NCI-H446 (cell line): ENCODE measurements around the gene COL20A1.

Experiments
- DNase-seq, 2 experiments: peaks; one replicate each; lab custom pipeline; 2025; lab: John Stamatoyannopoulos, UW

COL20A1 gene

DNA sequence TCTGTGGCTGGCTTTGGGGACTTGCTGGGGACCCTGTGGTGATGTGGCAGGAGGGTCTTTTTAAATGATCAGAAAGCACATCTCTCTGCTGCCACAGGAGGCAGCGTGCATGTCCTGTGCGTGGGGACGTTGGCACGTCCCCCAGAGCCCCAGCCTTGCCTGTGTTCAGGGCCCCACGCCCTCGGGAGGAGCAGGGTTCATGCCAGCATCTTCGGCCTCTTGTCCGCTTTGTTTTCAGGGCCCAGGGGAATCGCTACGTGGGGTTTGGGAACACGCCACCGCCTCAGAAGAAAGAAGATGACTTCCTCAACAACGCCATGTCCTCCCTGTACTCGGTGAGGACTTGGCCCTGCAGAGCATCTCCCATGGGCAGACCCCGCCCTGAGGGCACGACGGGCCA, 14.3 kb upstream of the COL20A1 start:
- no peak for DNase-seq

DNA sequence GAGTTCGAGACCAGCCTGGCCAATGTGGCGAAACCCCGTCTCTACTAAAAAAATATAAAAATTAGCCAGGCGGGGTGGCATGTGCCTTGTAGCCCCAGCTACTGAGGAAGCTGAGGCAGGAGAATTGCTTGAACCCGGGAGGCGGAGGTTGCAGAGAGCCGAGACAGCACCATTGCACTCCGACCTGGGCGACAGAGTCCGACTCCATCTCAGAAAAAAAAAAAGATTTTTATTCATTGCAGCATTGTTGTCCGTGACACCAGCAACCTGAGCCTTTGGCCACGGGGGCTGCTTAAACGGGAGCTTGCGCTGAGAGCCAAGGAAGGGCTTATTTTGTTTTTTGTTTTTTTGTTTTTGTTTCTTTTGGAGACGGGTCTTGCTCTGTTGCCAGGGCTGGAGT, 13.1 kb upstream of the COL20A1 start:
- DNase-seq: no peak

DNA sequence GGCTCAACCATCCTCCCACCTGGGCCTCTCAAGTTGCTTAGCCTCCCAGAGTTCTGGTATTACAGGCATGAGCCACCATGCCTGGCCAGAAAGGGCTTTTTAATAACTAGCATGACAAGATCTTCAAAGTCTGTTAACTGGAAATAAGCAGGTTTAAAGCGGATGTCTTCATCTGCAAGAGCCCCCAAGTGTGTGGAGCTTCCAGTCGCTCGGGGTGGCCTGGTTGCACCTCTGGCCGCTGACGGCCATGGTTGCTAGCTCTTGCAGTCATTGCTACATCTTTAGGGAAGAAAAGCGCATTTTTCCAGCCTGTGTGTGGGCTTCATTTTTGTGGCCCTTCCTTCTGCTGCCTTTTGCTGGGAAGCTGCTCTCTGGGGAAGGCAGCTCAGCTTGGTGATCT, 12.6 kb upstream of the COL20A1 start:
- no peak for DNase-seq

DNA sequence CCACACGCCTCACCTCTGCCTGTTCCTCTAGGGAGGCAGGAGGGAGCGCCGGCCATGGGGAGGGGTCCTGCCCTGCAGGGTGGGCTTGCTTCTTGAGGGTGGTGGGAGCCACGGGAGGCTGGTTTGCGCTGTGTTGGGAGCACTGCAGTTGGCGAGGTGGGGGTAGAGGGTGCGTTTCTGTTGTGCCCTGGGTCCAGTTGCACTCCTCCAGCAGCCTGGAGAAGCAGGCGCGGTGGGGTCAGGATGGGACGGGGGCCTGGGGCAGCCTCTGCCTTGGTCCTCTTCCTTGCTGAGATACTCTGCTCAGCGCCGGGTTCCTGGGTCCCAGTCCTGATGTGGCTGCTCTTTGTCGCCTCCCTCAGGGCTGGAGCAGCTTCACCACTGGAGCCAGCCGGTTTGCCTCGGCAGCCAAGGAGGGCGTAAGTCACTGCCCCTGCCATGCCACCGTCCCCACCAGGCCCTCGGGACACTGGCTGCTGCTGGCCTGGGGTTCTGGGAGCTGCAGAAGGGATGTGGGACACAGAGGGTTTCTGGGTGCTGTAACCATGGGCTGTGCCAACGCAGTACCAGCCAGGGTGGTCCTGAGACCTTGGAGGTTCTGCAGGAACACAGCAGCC, 11.9 kb upstream of the COL20A1 start:
- DNase-seq: no peak

DNA sequence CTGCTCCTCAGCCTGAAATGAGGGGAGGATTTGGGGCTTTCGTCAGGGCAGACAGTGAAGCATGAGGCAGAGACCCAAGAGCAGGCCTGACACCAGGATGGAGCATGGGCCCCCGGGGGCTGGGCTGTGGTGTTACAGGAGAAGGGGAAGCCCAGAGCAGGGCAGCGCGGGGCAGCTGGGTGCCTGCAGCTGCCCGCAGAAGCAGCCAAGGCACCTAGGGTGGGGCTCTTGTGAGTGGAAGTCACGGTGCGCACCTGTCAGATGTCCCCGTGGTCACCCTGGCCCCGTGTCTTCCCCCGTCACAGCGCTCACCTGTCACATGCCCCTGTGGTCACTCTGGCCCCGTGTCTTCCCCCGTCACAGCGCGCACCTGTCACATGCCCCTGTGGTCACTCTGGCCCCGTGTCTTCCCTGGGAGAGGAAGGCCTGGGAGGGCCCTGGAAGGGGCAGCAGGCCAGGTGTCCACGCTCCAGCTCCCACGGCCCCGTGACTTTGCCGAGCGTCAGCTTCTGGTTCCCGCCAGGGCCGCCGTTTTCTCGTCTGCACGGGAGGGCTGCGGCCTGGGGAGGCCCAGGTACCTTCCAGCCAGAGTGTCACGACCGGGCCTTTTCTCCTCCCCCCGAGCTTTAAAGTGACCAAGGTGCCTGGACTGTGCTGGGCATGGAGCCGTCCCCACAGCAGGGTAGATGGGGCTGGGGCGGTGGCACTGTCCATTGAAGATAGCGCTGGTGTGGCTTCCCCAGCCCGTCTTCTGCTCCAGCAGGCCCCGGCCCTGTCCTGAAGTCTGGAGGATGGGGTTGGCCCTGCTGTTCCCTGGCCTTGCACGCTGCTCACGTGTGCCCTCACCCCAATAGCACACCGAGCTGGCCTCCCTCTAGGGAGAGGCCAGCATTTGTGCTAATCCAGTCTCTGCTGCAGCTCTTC, 11.0 kb upstream of the COL20A1 start:
- DNase-seq: no peak

DNA sequence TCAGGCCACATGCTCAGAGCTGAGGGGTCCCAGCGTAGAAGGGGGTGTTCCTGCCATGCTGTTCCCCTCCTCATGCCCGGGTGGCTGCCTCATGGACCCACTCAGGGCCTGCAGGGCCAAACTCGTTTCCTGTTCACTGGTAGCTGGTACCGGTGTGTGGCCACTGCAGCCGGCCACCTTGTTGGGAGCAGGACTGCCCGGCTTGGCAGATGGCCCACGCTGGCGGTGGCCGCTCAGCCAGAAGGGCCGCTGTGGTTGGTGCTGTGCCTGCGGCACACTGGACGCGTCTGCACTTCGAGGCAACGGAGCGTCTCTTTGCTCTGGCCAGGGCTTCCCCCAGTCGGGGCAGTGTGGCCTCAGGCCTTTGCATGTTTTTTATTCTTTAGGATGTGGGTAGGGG, 10.0 kb upstream of the COL20A1 start:
- no peak for DNase-seq

DNA sequence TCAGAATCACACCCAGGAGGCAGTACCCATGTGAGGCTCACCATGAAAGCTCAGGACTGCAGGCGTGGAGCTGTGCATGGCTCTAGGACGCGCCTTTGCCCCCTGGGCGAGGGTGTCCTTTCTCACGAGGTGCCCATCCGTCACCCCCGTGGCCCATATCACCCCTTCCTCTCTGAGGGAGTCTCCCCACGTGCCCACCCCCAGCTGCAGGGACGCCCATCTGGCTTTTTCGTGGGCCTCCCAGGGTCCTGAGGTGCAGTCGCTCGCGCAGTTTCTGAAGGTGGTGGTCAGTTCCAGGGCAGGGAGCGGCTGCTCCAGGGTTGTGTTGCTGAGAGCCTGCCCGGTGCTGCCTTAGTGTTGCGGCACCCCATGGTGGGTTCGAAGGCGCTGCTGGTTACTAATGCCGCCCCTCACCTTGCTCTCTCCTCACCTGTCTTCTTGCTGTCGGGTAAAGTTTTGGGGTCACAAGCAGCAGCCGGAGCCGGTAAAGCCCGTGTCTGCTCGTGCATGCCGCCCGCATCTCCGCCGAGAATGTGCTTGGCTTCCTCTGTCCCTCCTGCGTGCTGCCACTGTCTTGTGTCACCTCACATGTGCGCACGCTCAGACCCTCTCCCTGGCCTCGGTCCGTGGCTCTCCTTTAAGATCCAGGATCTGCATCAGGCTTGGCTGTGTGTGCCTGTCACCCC, 9.4 kb upstream of the COL20A1 start:
- no peak for DNase-seq

DNA sequence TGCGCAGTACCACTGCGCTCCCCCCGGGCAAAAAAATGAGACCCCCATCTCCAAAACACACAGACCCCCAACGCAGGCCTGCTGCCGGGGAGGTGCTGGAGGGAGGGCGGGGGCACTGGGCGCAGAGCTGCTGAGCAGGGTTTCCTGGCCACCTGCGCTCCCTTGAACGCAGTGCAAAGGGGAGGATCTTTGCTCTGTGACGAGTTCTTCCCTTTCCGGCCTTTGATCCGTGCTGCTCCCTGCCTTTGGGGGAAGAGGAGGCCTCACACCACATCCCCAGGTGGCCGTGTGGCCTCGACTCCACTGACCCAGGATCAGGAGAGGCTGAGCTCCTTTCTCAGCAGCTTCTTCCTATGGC, 8.9 kb upstream of the COL20A1 start:
- DNase-seq: no peak

DNA sequence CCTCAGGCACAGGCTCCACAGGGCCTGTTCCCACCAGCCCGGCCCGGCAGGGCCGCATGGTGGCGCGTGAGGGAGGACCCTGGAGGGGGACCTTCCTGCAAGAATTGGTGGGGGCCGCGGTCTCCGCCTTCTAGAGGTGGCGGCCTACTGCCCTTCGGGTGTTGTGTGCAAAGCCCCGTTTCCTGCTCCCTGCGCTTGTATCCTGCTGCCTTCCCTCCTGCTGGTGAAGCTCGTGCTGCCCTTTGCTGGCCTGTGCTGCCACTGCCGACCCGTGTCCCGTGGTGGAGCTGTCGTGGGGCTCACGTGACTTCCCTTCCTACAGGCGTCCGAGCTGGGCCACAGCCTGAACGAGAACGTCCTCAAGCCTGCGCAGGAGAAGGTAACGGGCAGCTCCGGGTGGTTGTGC, 8.4 kb upstream of the COL20A1 start:
- DNase-seq: no peak

DNA sequence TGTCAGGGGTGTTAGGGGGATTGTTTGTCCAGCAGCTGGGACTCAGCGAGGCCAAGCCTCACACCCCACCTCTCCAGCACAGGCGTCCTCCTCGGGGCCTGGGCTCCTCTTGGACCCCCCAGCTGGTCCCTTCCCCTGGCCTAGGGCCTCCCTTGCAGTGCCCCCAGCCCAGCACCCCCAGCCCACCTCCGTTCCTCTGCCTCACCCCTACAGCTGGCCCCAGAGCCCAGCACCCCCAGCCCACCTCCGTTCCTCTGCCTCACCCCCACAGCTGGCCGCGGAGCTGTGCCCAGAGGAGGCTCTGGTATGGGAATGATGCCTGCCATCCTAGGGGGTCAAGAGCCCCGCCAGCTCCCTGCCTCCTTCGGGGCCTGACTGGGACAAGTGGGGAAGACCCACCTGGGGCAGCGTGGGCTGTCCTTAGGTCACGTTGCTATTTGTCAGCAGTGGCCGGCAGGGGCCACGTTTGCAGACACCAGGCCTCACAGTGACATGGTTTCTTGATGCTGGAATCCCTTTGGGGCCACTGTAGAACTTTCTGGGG, 7.9 kb upstream of the COL20A1 start:
- no peak for DNase-seq

DNA sequence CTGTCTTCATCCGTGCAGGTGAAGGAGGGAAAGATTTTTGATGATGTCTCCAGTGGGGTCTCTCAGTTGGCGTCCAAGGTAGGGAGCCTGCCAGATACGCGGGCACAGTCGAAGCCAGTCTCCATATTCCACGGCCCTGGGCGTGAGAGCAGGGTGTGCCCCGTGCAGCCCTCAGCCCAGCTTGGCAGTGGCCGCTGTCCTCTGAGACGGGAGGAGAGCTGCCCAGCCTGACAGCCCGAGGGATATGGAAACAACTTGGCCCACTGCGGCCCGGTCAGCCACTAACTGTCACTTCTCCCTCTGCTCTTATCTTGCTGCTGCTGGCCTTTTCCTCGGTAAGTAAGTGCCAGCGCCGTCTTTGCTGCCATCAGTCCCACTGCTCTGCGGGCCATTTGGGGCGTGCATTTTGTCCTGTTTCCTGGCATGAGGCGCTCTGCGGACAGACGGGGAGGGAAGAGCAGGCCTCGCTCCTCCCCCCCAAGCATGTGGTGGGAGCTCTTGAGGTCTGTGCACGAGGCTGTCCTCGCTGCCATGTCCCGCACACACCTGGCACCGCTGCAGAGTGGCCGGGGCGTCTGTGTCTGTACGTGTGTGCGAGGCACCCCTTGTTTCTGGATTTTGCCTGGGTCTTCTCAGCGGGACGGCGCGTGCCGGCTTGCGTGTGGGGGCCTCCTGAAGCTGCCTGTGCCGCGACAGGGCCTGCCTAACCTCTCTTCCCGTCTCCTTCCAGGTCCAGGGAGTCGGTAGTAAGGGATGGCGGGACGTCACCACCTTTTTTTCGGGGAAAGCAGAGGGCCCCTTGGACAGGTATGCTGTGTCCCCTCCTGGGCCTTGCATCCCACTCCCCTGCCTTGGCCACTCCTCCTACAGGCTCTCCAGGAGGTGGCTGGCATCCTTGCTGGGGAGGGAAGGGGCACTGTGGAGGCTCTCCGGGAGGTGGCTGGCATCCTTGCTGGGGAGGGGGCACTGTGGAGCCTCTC, 7.1 kb upstream of the COL20A1 start:
- no peak for DNase-seq

DNA sequence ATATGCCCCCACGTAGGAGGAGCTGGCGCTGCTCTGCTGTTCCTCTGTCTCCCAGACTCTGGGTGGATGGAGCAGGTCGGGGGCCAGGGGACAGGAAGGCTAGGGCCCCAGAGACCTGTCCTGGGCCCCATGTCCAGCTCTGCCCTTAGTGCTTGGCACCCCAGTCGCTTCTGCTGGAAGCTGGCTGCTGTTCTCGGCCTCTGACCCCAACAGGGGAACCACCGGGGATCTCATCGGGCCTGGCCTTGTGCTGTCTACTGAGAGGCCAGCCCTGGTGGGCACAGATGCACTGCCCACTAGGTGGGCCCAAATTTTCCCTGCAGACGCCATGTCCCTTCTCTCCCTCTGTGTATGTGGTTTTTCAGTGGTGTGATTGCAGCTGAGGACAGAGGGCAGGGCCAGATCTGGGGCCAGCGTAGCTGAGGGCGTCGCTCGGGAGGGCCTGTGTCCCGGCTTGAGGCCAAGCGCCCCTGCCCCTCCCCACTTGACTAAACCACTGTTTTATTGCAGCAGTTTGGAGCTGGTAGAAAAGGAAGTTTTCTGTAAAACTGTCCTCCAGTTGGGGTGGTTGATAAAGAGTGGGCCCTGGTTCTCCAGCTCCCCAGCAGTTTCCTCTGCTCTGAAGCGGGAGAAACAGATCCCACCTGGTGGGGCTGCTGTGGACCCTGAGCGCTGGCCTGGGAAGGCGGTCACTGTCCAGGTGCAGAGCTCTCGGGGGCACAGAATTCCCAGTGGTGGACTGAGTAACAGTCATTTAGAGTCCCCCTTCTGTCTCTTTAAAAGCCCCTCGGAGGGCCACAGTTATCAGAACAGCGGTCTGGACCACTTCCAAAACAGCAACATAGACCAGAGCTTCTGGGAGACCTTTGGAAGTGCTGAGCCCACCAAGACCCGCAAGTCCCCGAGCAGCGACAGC, 5.9 kb upstream of the COL20A1 start:
- no peak for DNase-seq

DNA sequence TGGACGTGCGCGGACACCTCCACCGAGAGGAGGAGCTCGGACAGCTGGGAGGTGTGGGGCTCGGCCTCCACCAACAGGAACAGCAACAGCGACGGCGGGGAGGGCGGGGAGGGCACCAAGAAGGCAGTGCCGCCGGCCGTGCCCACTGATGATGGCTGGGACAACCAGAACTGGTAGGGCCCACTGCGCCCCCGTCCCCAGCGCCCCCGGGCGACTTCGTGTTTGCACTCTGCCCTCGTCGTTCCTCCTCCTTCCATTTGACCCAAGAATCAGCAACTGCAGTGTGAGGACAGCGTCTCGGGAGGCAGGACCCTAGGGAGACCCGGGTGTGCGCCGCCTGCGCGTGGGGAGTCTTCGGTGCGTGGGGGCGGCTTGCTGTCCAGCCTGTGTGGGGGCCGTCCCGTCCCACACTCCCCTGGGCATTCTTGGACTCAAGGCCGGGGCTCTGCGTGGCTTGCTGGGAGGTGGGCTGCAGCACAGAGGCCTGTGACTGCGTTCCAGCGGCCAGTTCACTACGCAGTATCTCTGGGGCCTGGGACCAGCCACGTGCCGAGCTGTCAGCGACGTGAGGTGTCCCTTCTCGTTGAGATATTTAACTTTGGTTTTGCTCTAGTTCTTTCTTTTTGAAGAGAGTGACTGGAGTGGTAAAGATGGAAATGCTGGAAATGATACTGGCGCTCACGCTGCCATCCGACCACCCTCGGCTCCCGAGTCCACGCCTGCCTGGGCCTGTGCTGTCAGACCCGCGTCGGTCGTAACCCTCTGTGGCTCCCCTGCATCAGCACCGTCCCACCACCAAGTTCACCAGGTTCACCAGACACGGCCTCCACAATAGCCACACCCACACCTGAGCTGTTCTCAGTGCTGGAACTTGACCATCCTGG, 5.0 kb upstream of the COL20A1 start:
- no peak for DNase-seq

DNA sequence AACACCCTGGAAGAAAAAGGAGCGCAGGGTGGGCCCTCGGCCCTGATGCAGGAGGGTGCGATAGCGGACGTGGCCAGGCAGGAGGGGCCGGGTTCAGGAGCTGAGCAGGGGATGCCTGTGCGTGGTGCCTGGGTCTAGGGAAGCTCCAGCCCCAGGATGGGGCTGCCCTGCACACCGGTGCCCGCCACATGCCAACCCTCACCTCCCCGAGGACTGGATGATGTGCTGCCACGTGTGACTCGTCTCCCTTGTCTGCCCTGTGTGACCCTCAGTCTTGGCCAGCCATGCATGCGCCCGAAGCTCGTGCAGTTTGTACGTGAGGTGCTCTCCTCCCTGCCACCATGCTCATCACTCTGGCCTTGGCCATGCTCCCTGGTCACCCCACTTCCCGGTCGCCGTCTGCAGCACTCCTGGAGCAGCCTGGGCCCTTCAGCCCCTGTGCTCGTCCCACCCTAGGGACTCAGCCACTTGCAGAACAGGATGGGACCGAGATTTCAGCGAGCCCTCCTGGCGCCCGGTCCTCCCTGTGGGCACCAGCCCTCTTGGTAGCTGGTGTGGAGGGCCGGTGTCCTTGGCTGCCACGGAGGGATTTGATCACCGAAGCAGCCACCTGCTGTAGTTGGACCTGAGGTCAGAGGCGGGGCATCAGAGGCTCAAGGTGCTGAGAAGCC, 4.3 kb upstream of the COL20A1 start:
- no peak for DNase-seq

DNA sequence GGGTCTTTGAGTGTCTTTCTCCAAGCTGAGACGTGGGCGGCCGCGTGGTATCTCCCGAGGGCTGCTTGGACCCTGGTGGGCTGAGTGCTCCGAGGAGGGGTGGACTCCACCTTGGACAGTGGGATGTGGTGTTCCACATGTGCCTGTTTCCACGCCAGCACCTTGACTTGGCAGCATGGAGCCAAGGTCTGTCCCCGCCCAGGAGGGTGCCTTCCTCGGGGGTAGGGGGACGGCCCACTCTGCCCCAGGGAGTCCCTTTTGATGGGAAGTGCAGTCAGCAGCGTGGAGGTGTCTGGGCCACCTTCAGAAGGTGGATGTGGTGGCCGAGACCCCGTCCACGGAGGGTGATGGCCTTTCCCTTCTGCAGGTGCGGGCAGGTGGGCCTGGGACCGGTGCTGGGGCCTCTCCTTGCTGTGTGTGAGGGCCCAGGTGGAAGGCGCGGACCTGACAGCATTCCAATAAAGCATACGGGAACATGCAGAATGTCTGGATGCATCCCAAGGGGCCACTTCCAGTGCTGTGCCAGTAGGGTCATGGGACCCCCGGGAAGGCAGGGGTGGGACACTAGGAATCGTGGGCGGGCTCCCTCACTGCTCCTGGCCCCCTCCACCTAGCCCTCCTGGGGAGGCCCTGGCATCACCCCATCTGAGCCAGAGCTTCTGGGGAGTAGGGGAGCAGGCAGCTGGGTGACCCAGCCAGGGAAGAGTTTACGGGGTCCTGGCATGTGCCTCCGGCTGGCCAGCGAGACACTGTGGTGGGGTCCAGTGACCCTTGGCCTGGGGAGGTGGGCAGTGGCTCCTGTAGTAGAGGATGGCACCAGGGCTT, 3.5 kb upstream of the COL20A1 start:
- no peak for DNase-seq

DNA sequence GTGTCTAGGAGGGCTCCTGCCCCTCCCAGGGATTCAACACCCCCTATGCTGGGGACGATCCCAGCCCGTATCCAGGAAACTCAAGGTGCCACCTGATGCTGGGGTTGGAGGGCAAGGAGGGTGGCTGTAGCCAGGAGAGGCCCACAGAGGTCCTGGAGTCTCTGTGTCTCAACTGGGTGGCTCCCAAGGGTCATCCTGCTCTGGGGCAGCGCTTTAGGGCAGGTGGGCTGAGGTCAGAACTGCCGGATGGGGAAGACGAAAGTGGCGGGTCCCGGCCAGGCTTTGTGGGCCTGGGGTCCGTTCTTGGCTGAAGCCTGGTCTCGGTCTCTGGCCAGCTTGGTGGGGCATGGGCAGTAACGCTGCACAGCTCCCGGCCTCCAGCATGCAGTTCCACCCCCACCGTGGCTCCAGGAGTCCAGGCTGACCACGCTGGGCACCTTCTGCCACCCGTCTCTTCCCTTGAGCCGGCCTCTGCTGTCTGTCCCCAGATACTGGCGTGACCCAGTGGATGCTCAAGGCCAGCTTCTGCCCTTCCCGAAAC, 2.8 kb upstream of the COL20A1 start:
- DNase-seq: no peak

DNA sequence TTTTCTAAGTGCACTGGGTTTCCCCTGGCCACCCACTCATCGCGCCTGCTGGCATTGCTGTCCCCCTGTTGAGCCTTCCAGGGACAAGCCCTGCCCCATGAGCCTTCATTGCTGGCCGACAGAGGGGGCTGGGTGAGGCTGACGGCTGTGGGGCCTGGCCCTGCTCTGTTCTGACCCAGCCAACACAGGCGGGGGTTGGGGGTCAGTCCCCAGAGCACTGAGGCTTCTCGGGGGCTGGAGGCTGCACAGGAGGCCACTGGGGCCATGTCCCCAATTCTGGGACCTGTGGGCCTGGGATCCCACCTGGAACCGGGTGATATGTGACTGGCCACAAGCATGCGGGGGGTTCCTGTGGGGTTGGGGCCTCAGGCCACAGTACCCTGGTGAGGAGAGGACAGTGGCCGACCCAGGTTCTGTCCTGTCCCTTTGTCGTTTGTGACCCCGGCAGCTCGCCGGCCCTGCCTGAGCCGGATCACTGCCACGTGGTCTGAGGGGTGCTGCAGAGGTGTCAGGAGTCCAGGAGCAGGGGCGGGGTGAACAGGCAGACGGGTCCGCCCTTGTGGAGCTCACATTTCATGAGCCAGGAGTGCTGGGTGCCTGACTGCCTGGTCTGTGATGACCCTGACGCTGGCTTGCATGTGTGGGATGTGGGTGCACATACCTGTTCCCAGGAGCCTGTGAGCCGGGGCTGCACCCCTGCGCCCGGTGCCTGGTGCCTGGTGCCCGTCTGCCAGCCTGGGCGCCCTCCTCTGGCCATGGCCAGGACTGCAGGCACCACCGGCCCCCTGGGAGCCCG, 2.1 kb upstream of the COL20A1 start:
- DNase-seq: no peak
